Measurements from ENCODE around the gene NUDT12.

GRCh38 chr5:103560826-103561225, 1.8 kb downstream of the NUDT12 start:
- TF ChIP-seq CTCF (IDR thresholded peaks at IDR 0.05): no peak
- TF ChIP-seq ZFX (IDR thresholded peaks at IDR 0.05; ENCODE audit: borderline replicate concordance): no peak
